Type B pancreatic cell (in vitro differentiated cells): ENCODE results near the gene MED8. TPM values are rescaled to one million over a fixed set of nuclear protein-coding genes. Genes with fewer than 3 reads are reported as not detected.

Source experiments
- DNase-seq: peaks from one replicate; pipeline ENCODE4 v3.0.0; 2021; ENCODE audit warnings: mixed read lengths; ENCODE audit not compliant: unreplicated experiment; ENCODE audit errors: extremely low spot score
- H3K27ac Mint-ChIP-seq: 2 replicates; pipeline ENCODE4 v1.8.0; 2021; ENCODE audit warnings: mild to moderate bottlenecking, mixed read lengths
- H3K27me3 Mint-ChIP-seq: 2 replicates; pipeline ENCODE4 v1.8.0; 2021; ENCODE audit warnings: mixed read lengths
- H3K36me3 Mint-ChIP-seq: 2 replicates; pipeline ENCODE4 v1.8.0; 2021; ENCODE audit warnings: mixed read lengths
- H3K4me1 Mint-ChIP-seq: one replicate; pipeline ENCODE4 v1.8.0; 2021; ENCODE audit warnings: mixed read lengths; ENCODE audit not compliant: unreplicated experiment
- H3K4me3 Mint-ChIP-seq: 2 replicates; pipeline ENCODE4 v1.8.0; 2021; ENCODE audit warnings: mild to moderate bottlenecking, mixed read lengths
- H3K9me3 Mint-ChIP-seq: 2 replicates; pipeline ENCODE4 v1.8.0; 2021; ENCODE audit warnings: mixed read lengths
- CTCF ChIP-seq: fragments of 200-600 bp; sonication (generic); conservative IDR thresholded peaks from 2 replicates; pipeline ENCODE4 v1.5.0; 2021; ENCODE audit warnings: antibody characterized with exemption, mild to moderate bottlenecking
- total RNA-seq: library from RNA; stranded (reverse); gene quantifications from 2 replicates; pipeline ENCODE4 v1.2.1, GENCODE V29; 2021; ENCODE audit warnings: low replicate concordance

The MED8 gene
- total RNA-seq, 1 donor from 2014 or later: 37.2 TPM

GRCh38 chr1:43381612-43382011 is 8.0 kb downstream of the MED8 start:
- Mint-ChIP-seq H3K27ac (no peak overlapping the region), H3K27me3 (no peaks in the 10 kb centered on the region), H3K9me3 (no peaks in the 10 kb centered on the region), H3K4me3 (no peak overlapping the region), H3K4me1 (peaks cover 17% of the 10 kb centered on the region), H3K36me3 (peaks cover 16% of the 10 kb centered on the region)
- no peak for DNase-seq
- no peak for TF ChIP-seq CTCF

GRCh38 chr1:43379476-43379875 is 10.1 kb downstream of the MED8 start:
- Mint-ChIP-seq H3K27ac (no peak overlapping the region), H3K36me3 (peaks cover 11% of the 10 kb centered on the region), H3K9me3 (no peaks in the 10 kb centered on the region), H3K4me3 (no peak overlapping the region), H3K27me3 (no peaks in the 10 kb centered on the region), H3K4me1 (peaks cover 17% of the 10 kb centered on the region)
- no peak for DNase-seq
- no peak for TF ChIP-seq CTCF

GRCh38 chr1:43377831-43378230 is 11.8 kb downstream of the MED8 start:
- H3K36me3 Mint-ChIP-seq: peaks cover 11% of the 10 kb centered on the region
- no peaks in the 10 kb centered on the region for H3K9me3 Mint-ChIP-seq
- H3K27me3 Mint-ChIP-seq: no peaks in the 10 kb centered on the region
- no peak overlapping the region for H3K27ac Mint-ChIP-seq
- H3K4me3 Mint-ChIP-seq: no peak overlapping the region
- no peak for DNase-seq
- no peak for TF ChIP-seq CTCF
- H3K4me1 Mint-ChIP-seq: peaks cover 12% of the 10 kb centered on the region

DNA sequence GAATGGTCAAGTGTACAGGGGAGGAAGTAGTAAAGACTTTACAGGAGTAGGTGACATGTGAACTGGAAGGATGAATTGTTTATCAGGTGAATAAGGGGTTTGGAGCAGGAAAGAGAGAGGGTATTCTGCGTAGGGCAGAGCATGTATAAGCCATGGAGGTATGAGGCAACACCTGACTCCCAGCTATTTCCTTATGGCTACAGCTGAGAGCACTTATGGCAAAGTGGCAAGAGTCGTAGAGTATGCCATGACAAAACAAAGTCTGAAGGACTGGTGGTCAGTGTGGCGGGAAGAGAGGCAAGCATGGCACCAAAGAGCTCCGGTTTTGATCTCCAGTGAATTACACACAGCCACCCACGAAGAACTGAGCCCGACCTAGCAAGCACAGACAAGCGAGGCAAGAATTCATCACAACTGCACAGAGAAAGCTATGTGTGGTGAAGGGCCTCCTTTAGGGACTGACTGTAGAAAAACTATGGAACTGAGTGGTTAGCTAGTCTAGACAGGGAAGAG is 12.8 kb downstream of the MED8 start:
- Mint-ChIP-seq H3K4me3 (no peak overlapping the region), H3K36me3 (peaks cover 11% of the 10 kb centered on the region), H3K4me1 (peaks cover 5% of the 10 kb centered on the region), H3K27me3 (no peaks in the 10 kb centered on the region), H3K9me3 (no peaks in the 10 kb centered on the region), H3K27ac (no peak overlapping the region)
- DNase-seq: no peak
- TF ChIP-seq CTCF: no peak

- peaks cover 12% of the 10 kb centered on the region for H3K4me1 Mint-ChIP-seq
- H3K27me3 Mint-ChIP-seq: no peaks in the 10 kb centered on the region
- no peak for DNase-seq
- H3K4me3 Mint-ChIP-seq: no peak overlapping the region
- TF ChIP-seq CTCF: no peak
- no peaks in the 10 kb centered on the region for H3K36me3 Mint-ChIP-seq
- H3K27ac Mint-ChIP-seq: no peak overlapping the region
- no peaks in the 10 kb centered on the region for H3K9me3 Mint-ChIP-seq
Observed at GRCh38 chr1:43373066-43373940, 16.3 kb downstream of the MED8 start.
